T-helper 2 cell (primary cell): ENCODE measurements around the gene CORO1A.
"Not testable (repeated sequence)": the region's sequence is repeated elsewhere in the genome, so short reads cannot be mapped to it uniquely, and the experiment has no call there.

Experiments
- DNase-seq, 5 experiments: peaks; one replicate each; pipeline versions ENCODE4 v3.0.0 to v3.0.0-alpha.2; 2012 to 2022
- total RNA-seq, 2 donors: gene quantifications; one replicate each; lab custom pipeline; 2026; lab: John Stamatoyannopoulos, UW

CORO1A gene
- 347 to 393 reads per million in 2 donors for total RNA-seq

DNA sequence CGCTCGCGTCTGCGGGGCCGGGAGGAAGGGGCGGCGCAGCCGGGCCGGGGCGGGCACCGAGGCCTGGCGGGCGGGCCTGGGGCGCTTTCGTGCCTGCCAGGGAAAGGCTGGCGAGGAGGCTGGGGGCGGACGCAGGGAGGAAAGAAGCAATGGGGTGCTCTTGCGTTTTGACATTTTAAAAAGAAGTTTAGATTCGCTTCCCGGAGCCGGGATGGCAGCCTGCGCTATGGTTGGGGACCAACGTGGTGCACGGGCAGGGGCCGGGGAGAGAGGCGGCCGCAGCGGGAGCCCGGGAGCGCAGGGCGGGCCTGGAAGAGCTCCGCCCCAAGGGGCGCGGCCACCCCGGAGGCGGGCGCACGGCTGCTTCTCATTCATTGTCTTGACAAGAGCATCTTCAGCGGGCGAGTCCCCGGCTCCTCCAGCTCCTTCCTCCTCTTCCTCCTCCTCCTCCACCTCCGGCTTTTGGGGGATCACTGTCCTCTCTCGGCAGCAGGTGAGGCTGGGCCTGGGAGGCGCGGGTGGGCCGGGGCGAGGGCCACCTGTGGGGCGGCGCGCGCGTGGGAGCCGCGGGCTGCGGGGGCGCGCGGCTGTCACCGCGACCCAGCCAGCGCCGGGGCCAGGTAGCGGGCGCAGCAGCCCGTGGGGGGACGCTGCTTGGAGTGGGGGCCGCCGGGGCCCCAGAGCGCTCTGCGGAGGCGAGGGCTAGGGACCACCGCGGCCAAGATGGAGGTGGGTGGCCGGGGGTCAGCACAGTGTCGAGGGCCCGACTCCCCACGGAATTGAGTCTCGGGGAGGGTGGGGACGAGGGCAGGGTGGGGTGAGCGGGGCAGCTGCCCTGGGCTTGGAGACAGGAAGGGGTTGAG, at the start of gene CORO1A:
Gene CORO1A (plus strand): TSS at position 370 of the 863 bp plus-strand sequence. CDS start 1,608 bp downstream, outside the sequence.
- peak; percentile 68 to 90 (median 76) for DNase-seq

DNA sequence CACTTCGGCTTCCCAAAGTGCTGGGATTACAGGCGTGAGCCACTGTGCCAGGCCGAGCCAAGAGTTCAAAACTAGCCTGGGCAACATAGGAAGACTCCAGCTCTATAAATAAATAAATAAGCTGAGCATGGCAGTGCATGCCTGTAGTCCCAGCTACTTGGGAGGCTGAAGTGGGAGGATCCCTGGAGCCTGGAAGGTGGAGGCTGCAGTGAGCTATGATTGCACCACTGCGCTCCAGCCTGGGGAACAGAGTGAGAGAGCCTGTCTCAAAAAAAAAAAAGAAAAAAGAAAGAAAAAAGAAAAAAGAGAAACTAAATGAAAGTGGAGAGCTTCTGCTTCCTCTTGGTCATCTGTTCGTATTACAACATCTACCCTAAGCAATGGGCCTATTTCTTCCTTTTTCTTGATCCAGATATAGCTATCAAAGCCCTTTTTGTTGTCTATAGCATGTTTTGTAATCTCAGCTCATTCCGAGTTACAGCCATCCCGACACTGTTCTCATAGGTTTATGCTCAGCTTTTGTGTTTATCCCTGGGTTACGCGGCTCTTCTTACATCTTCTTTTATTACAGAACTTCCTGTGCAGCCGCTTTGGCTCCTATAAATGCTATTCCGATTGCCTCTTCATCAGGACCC, 46.3 kb upstream of the CORO1A start:
- no peak for DNase-seq

GRCh38 chr16:30137897-30138296, 45.5 kb upstream of the CORO1A start:
- DNase-seq = no peak

- no peak for DNase-seq
These were observed 43.6 kb upstream of the CORO1A start for GRCh38 chr16:30139583-30140481.

DNA sequence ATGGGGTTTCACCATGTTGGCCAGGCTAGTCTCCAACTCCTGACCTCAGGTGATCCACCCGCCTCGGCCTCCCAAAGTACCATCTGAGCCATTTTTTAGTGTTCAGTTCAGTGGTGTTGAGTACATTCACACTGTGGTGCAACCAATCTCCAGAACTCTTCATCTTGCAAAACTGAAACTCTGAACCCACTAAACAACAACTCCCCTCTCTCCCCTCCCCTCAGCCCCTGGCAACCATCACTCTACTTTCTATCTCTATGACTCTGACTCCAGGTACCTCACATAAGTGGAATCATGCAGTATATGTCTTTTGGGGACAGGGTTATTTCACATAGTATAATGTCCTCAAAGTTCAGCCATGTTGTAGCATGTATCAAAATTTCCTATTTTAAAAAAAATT, 41.7 kb upstream of the CORO1A start:
- peak in 1 of 5 experiments; percentile 49 for DNase-seq

DNA sequence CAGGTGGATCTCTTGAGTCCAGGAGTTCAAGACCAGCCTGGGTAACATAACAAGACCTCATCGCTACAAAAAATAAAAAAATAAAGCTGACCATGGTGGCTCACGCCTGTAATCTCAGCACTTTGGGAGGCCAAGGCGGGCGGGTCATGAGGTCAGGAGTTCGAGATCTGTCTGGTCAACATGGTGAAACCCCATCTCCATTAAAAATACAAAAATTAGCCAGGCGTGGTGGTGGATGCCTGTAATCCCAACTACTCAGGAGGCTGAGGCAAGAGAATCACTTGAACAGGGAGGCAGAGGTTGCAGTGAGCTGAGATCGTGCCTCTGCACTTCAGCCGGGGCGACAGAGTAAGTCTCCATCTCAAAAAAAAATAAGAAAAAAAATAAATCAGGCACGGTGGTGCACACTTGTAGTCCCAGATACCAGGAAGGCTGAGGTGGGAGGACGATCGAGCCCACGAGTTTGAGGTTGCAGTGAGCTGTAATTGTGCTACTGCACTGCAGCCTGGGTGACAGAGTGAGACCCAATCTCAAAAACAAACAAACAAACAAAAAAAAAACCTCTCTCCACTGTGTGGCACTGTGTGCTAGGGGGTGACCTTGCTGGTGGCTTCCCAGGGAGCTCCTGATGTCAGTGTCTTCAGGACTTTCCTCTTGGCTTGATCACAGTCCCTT, 40.6 kb upstream of the CORO1A start:
- peak in 2 of 5 experiments; percentile 31 to 58 for DNase-seq

- DNase-seq = no peak
These were observed 40.1 kb upstream of the CORO1A start for GRCh38 chr16:30143347-30143702.

- DNase-seq = no peak
These were observed 39.4 kb upstream of the CORO1A start for GRCh38 chr16:30144017-30144416.

DNA sequence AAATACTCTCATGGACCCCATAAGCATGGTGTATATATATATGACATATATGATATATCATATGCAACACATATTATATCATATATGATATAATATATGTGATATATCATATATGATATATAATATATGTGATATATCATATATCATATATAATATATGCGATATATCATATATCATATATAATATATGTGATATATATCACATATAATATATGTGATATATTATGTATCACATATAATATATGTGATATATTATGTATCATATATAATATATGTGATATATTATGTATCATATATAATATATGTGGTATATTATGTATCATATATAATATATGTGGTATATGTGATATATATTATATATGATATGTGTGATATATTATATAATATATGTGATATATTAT, 38.5 kb upstream of the CORO1A start:
- no peak for DNase-seq

DNA sequence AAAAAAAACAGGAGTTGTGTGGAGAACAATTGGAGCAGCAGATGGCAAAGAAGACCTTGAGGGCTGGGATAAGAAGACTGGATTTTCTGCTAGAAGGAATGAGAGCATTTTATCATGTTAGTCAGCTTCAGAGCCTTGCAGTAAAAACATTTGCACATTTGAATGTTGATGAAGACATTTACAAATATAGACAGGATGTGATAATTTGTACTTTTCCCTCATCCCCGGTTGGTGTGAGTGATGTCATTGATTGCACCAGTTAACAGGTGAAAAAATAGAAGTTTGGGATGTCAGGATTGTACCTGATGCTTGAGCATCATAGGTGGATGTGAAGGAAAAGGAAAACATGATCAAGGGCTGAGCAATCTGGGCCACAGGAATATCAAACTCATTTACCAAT, 37.7 kb upstream of the CORO1A start:
- no peak for DNase-seq

DNA sequence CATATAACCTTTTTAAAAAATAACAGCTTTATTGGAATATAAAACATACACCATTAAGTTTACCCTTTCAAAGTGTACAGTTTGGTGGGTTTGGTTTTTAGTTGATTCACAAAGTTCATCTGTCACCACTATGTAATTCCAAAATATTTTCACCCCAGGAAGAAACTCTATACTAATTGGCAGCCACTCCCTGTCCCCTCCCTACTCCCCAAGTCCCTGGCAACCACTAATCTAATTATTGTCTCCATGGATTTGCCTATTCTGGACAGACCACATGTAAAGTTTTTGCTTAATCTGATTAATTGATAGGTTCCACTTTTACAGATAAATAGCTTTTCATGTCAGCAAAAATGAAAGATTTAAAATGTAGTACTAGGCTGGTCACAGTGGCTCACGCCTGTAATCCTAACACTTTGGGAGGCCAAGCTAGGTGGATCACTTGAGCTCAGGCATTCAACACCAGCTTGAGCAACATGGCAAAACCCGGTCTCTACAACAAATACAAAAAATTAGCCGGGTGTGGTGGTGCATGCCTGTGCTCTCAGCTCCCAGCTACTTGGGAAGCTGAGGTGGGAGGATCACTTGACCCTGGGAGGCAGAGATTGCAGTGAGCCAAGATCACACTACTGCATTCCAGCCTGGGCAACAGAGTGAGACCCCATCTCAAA, 35.4 kb upstream of the CORO1A start:
- no peak for DNase-seq

- no peak for DNase-seq
These were observed 34.0 kb upstream of the CORO1A start for GRCh38 chr16:30149250-30149930.

- DNase-seq = no peak
These were observed 32.3 kb upstream of the CORO1A start for GRCh38 chr16:30151091-30151490.

- no peak for DNase-seq
These were observed 30.9 kb upstream of the CORO1A start for GRCh38 chr16:30152517-30152916.

GRCh38 chr16:30155188-30155587, 28.2 kb upstream of the CORO1A start:
- no peak for DNase-seq

DNA sequence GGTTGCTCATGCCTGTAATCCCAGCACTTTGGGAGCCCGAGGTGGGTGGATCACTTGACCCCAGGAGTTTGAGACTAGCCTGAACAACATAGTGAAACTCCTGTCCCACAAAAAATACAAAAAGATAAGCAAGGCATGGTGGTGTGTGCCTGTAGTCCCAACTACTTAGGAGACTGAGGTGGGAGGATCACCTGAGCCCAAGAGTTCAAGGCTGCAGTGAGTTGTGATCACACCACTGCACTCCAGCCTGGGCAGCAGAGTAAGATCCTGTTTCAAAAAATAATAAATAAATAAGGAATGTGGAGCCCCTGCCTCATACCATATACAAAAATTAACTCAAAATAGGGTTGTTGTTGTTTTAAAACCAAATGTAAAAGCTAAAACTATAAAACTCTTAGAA, 26.2 kb upstream of the CORO1A start:
- DNase-seq = no peak

GRCh38 chr16:30163538-30163937, 19.9 kb upstream of the CORO1A start:
- no peak for DNase-seq

- peak in 2 of 5 experiments; percentile 13 to 68 for DNase-seq
These were observed 17.1 kb upstream of the CORO1A start for GRCh38 chr16:30166202-30166902.

DNA sequence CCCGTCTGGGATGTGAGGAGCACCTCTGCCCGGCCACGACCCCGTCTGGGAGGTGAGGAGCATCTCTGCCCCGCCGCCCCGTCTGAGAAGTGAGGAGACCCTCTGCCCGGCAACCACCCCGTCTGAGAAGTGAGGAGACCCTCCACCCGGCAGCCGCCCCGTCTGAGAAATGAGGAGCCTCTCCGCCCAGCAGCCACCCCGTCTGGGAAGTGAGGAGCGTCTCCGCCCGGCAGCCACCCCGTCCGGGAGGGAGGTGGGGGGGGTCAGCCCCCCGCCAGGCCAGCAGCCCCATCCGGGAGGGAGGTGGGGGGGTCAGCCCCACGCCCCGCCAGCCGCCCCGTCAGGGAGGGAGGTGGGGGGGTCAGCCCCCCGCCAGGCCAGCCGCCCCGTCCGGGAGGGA, 14.7 kb upstream of the CORO1A start:
- DNase-seq = not testable (repeated sequence)

DNA sequence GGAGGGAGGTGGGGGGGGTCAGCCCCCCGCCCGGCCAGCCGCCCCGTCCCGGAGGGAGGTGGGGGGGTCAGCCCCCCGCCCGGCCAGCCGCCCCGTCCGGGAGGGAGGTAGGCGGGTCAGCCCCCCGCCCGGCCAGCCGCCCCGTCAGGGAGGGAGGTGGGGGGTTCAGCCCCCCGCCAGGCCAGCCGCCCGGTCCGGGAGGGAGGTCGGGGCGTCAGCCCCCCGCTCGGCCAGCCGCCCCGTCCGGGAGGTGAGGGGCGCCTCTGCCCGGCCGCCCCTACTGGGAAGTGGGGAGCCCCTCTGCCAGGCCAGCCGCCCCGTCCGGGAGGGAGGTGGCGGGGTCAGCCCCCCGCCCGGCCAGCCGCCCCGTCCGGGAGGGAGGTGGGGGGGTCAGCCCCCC, 14.0 kb upstream of the CORO1A start:
- DNase-seq = not testable (repeated sequence)

- not testable (repeated sequence) for DNase-seq
These were observed 13.3 kb upstream of the CORO1A start for GRCh38 chr16:30170145-30170544.
